ENCODE data around the gene CCN5. TPM values are rescaled to one million over a fixed set of nuclear protein-coding genes. Genes with fewer than 3 reads are reported as not detected.
A peak's percentile ranks its signal among the peaks of the same experiment; 100 is the strongest.

CCN5 gene
- total and polyA plus RNA-seq, 2 of the 13 experiments (the other 11 are each of a cell fraction or from before 2014, with no cell fraction given): 0.12 TPM; not detected in 1

- TF ChIP-seq, protein P1, sequence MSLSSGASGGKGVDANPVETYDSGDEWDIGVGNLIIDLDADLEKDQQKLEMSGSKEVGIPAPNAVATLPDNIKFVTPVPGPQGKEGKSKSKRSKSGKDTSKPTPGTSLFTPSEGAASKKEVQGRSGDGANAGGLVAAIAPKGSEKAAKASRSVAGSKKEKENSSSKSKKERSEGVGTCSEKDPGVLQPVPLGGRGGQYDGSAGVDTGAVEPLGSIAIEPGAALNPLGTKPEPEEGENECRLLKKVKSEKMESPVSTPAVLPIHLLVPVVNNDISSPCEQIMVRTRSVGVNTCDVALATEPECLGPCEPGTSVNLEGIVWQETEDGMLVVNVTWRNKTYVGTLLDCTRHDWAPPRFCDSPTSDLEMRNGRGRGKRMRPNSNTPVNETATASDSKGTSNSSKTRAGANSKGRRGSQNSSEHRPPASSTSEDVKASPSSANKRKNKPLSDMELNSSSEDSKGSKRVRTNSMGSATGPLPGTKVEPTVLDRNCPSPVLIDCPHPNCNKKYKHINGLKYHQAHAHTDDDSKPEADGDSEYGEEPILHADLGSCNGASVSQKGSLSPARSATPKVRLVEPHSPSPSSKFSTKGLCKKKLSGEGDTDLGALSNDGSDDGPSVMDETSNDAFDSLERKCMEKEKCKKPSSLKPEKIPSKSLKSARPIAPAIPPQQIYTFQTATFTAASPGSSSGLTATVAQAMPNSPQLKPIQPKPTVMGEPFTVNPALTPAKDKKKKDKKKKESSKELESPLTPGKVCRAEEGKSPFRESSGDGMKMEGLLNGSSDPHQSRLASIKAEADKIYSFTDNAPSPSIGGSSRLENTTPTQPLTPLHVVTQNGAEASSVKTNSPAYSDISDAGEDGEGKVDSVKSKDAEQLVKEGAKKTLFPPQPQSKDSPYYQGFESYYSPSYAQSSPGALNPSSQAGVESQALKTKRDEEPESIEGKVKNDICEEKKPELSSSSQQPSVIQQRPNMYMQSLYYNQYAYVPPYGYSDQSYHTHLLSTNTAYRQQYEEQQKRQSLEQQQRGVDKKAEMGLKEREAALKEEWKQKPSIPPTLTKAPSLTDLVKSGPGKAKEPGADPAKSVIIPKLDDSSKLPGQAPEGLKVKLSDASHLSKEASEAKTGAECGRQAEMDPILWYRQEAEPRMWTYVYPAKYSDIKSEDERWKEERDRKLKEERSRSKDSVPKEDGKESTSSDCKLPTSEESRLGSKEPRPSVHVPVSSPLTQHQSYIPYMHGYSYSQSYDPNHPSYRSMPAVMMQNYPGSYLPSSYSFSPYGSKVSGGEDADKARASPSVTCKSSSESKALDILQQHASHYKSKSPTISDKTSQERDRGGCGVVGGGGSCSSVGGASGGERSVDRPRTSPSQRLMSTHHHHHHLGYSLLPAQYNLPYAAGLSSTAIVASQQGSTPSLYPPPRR (CRISPR knock-in tag; IDR thresholded peaks at IDR 0.05; ENCODE audit: borderline replicate concordance): no peak
- TF ChIP-seq ZBTB1 (CRISPR knock-in tag; IDR thresholded peaks at IDR 0.05; ENCODE audit: borderline replicate concordance) (no peak), ZFAT (CRISPR knock-in tag; conservative IDR thresholded peaks at IDR 0.05) (no peak), ZNF737 (CRISPR knock-in tag; IDR thresholded peaks at IDR 0.05; ENCODE audit: borderline replicate concordance) (no peak), HHEX (CRISPR knock-in tag; IDR thresholded peaks at IDR 0.05) (no peak), ZHX2 (IDR thresholded peaks at IDR 0.05; ENCODE audit: low read depth) (0 out of 2 replicates have a peak, but pooled peaks have one; percentile 38), ZHX2 (CRISPR knock-in tag; IDR thresholded peaks at IDR 0.05; ENCODE audit: borderline replicate concordance) (no peak), DPF2 (CRISPR knock-in tag; IDR thresholded peaks at IDR 0.05; ENCODE audit: borderline replicate concordance, low read depth) (0 out of 2 replicates have a peak, but pooled peaks have one; percentile 62), KLF15 (CRISPR knock-in tag; IDR thresholded peaks at IDR 0.05; ENCODE audit: borderline replicate concordance) (no peak)
- TF ChIP-seq, protein P2, sequence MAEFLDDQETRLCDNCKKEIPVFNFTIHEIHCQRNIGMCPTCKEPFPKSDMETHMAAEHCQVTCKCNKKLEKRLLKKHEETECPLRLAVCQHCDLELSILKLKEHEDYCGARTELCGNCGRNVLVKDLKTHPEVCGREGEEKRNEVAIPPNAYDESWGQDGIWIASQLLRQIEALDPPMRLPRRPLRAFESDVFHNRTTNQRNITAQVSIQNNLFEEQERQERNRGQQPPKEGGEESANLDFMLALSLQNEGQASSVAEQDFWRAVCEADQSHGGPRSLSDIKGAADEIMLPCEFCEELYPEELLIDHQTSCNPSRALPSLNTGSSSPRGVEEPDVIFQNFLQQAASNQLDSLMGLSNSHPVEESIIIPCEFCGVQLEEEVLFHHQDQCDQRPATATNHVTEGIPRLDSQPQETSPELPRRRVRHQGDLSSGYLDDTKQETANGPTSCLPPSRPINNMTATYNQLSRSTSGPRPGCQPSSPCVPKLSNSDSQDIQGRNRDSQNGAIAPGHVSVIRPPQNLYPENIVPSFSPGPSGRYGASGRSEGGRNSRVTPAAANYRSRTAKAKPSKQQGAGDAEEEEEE (CRISPR knock-in tag; IDR thresholded peaks at IDR 0.05; ENCODE audit: borderline replicate concordance): no peak
Observed at GRCh38 chr20:44692932-44693480, 22.2 kb upstream of the CCN5 start (continued).
